Pancreas (tissue), 10 donors: Measurements from ENCODE around the gene GIMAP8. TPM values are rescaled to one million over a fixed set of nuclear protein-coding genes. Genes with fewer than 3 reads are reported as not detected.

Source experiments
- ATAC-seq, 4 donors: fragments of 200-7000 bp; cut with Tn5 transposase; one replicate each; pipeline versions ENCODE4 v1.8.0 to v1.9.1; 2020; ENCODE audit warnings: mild to moderate bottlenecking in 4 of 4, moderate library complexity in 4 of 4
- DNase-seq, 6 donors: peaks; one replicate each; pipeline ENCODE4 v3.0.0-alpha.2; 2020
- FAIRE-seq: peaks from 2 replicates; lab custom pipeline; 2012; peaks lifted over from hg19 to GRCh38; lab: Jason Lieb, UNC
- H3K27ac ChIP-seq, 4 donors: fragments of 200-600 bp; sonication (generic); 1 replicate in 3 of 4; 2 replicates in 1 of 4; pipeline versions ENCODE4 v1.5.0 to v1.8.0; 2020
- H3K27me3 ChIP-seq, 4 donors: fragments of 200-600 bp; one replicate each; pipeline ENCODE4 v1.8.0; 2021
- H3K36me3 ChIP-seq, 3 donors: fragments of 200-600 bp; sonication (generic) in 1 of 3; one replicate each; pipeline versions ENCODE4 v1.5.0 to v1.8.0; 2020 to 2021
- H3K4me1 ChIP-seq, 3 donors: fragments of 200-600 bp; one replicate each; pipeline ENCODE4 v1.8.0; 2021
- H3K4me3 ChIP-seq, 4 donors: fragments of 200-600 bp; sonication (generic) in 2 of 4; one replicate each; pipeline versions ENCODE4 v1.5.0 to v1.8.0; 2020 to 2021
- H3K9me3 ChIP-seq, 4 donors: fragments of 200-600 bp; one replicate each; pipeline ENCODE4 v1.8.0; 2021
- CTCF ChIP-seq, 4 donors: fragments of 200-600 bp; sonication (generic) in 3 of 4; IDR thresholded peaks; one replicate each; pipeline versions ENCODE4 v1.5.0 to v1.8.0; 2021; ENCODE audit warnings: antibody characterized with exemption in 4 of 4
- WGBS, 2 donors: extraction: QIAGEN DNeasy Blood & Tissue Kit; methylation state at CpG; one replicate each; pipeline ENCODE4 v1.1.7; 2013; 5-methylcytosine and 5-hydroxymethylcytosine counted together
- intact Hi-C, 3 donors: fragments of 100-400 bp; cut with DNase I; formaldehyde crosslinking; loops; one replicate each; pipeline versions ENCODE4 v1.11.1 to v1.14.2; 2022
- polyA plus RNA-seq, 2 donors: library from polyadenylated mRNA; stranded (reverse); fragments of 200-250 nt; gene quantifications; one replicate each; pipeline ENCODE4 v1.2.3, GENCODE V29; 2013
- total RNA-seq, 6 donors: library from RNA; stranded (reverse); fragmentation: NEBNext Ultra II Directional in 4 of 6; extraction: Animal tissue kit (Norgen Biotek cat#: 25700) in 4 of 6; gene quantifications; one replicate each; pipeline versions ENCODE4 v1.2.1 to v1.2.4, GENCODE V29; 2021 to 2023
- donor health status: healthy with polysubstance abuse.
- donor health status: DM: no; HTN: no; CAD: no; lungs with moderate emphysema.
- donor health status: DM: no; HTN: no; CAD: no.
- donor health status: control.
- donor health status: control.
- donor health status: Bipolar disorder and iron deficiency.
- donor health status: DM: yes; HTN: yes; CAD: no.
- donor health status: DM: no; HTN: no; CAD: no.
- donor health status: DM: no; HTN: no; CAD: no.
- donor health status: DM: yes; HTN: yes; CAD: no.

The GIMAP8 gene
- total and polyA plus RNA-seq, 8 donors, result 0.75 to 5.9 (median 2.2) TPM

GRCh38 chr7:150502519-150502918, 52.1 kb downstream of the GIMAP8 start:
- Histone ChIP-seq H3K27me3 (no peaks in the 10 kb centered on the region), H3K9me3 (no peaks in the 10 kb centered on the region), H3K36me3 (no peaks in the 10 kb centered on the region), H3K27ac (no peak overlapping the region), H3K4me3 (no peak overlapping the region), H3K4me1 (no peaks in the 10 kb centered on the region)
- DNase-seq, result no peak
- no peak for ATAC-seq
- TF ChIP-seq CTCF (IDR thresholded peaks at IDR 0.05), result no peak
- intact Hi-C loops, result no loop called here
- no peak for FAIRE-seq

DNA sequence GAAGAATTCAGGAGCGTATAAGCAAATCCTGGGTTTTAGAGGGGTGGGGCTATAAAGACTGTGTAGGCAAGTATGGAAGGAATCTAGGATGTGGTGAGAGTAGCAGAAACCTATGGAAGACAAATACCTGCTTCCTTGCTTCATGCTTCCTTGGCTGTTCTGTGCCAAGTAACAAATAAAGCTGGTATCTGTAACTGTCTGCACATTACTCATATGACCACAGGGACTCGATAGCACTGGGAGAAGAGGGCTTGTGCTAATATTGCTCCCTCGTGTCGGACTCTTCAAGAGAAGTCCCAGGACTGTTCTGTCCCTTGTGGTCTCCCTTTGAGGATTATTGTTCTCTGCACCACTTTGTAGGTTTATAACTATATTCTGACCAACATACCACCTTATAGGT, 52.7 kb downstream of the GIMAP8 start:
- WGBS, 2 donors, result 72 to 78% methylated on average over 4 of the region's 4 CpGs
- Histone ChIP-seq H3K27me3 (no peaks in the 10 kb centered on the region), H3K27ac (no peak overlapping the region), H3K4me3 (no peak overlapping the region), H3K9me3 (no peaks in the 10 kb centered on the region), H3K4me1 (no peaks in the 10 kb centered on the region), H3K36me3 (no peaks in the 10 kb centered on the region)
- no peak for TF ChIP-seq CTCF (IDR thresholded peaks at IDR 0.05)
- ATAC-seq (no peak), FAIRE-seq (no peak), DNase-seq (no peak)
- intact Hi-C loops, result no loop called here

DNA sequence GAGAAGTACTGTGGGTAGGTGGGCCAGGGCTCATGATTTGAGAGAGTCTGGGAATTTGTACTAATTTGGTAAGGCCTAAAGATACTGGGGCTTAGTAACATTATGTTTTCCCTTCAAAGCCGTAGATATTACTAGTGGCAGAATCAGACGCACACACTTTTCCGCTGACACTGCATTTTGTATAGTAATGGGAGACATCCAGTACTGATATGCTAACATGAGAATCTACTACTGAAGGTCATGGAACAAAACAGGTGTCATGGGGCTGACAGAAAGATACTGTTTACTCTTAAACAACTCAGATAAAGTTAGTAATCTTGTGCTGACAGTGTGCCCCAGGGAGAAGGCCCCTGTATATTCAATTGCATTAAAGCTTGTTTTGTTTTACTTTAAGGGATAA, 53.2 kb downstream of the GIMAP8 start:
- no peak overlapping the region for H3K4me3 ChIP-seq
- WGBS, 2 donors, result 23 to 26% methylated on average over 3 of the region's 3 CpGs
- peak in 1 of 4 donors; percentile 30 for ATAC-seq
- no peaks in the 10 kb centered on the region for H3K4me1 ChIP-seq
- H3K27me3 ChIP-seq, result no peaks in the 10 kb centered on the region
- DNase-seq, result no peak
- intact Hi-C loops, result no loop called here
- H3K27ac ChIP-seq, result no peak overlapping the region
- TF ChIP-seq CTCF (IDR thresholded peaks at IDR 0.05), result no peak
- H3K36me3 ChIP-seq, result no peaks in the 10 kb centered on the region
- no peak for FAIRE-seq
- H3K9me3 ChIP-seq, result no peaks in the 10 kb centered on the region

DNA sequence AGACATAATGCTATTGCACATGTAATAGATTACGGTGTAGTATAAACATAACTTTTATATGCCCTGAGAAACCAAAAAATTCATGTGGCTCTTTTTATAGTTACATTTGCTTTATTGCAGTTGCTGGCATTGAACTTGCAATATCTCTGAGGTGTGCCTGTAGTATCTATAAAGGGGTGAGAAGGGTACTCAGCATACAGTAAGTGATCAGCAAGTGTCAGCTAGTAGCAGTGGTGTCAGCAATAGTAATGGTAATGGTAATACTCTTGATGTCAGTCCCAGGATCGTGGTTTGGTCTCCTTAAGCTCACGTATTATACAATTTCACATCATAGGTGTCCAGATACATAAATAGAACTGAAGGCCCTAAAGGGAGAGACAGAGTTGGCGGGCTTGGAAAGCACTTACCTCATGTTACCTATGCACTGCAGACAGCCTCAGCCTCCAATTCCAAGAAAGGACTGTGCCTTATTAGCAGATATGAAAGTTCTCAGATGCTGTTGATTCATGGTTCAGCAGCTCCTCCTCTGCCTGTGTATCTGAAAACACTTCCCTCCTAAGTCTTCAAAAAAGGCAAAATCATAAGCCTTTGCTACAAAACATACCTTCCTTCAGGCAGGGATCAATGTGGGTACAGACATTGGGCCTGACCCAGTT, 57.6 kb downstream of the GIMAP8 start:
- H3K4me3 ChIP-seq, result no peak overlapping the region
- H3K27me3 ChIP-seq, result no peaks in the 10 kb centered on the region
- H3K4me1 ChIP-seq, result no peaks in the 10 kb centered on the region
- no peak for ATAC-seq
- no peak for DNase-seq
- H3K27ac ChIP-seq, result no peak overlapping the region
- TF ChIP-seq CTCF (IDR thresholded peaks at IDR 0.05), result no peak
- no peak for FAIRE-seq
- no peaks in the 10 kb centered on the region for H3K9me3 ChIP-seq
- WGBS, 2 donors, result 86% methylated on average over 4 of the region's 4 CpGs
- H3K36me3 ChIP-seq, result no peaks in the 10 kb centered on the region
- intact Hi-C loops, result no loop called here

GRCh38 chr7:150511048-150511447, 60.6 kb downstream of the GIMAP8 start:
- 55 to 56% methylated on average over 2 of the region's 2 CpGs for WGBS, 2 donors
- TF ChIP-seq CTCF (IDR thresholded peaks at IDR 0.05), result no peak
- ATAC-seq (no peak), DNase-seq (no peak), FAIRE-seq (no peak)
- H3K9me3 ChIP-seq, result no peaks in the 10 kb centered on the region
- no peak overlapping the region for H3K4me3 ChIP-seq
- no peaks in the 10 kb centered on the region for H3K4me1 ChIP-seq
- intact Hi-C loops, result no loop called here
- no peaks in the 10 kb centered on the region for H3K36me3 ChIP-seq
- H3K27me3 ChIP-seq, result no peaks in the 10 kb centered on the region
- no peak overlapping the region for H3K27ac ChIP-seq
